Upper lobe of right lung (tissue), 1 donor: ENCODE measurements around the gene EIF3J. TPM values are rescaled to one million over a fixed set of nuclear protein-coding genes. Genes with fewer than 3 reads are reported as not detected.

ENCODE experiments used
- ATAC-seq: fragments of 200-7000 bp; cut with Tn5 transposase; one replicate; pipeline ENCODE4 v1.9.1; 2020; ENCODE audit warnings: mild to moderate bottlenecking, moderate library complexity
- DNase-seq: peaks from one replicate; pipeline ENCODE4 v3.0.0-alpha.2; 2020
- H3K27ac ChIP-seq: fragments of 200-600 bp; one replicate; pipeline ENCODE4 v1.8.0; 2022
- H3K27me3 ChIP-seq: fragments of 200-600 bp; one replicate; pipeline ENCODE4 v1.8.0; 2022; ENCODE audit warnings: mild to moderate bottlenecking
- H3K36me3 ChIP-seq: fragments of 200-600 bp; one replicate; pipeline ENCODE4 v1.8.0; 2022
- H3K4me1 ChIP-seq: fragments of 200-600 bp; one replicate; pipeline ENCODE4 v1.8.0; 2022
- H3K4me3 ChIP-seq: fragments of 200-600 bp; one replicate; pipeline ENCODE4 v1.8.0; 2022; ENCODE audit warnings: mild to moderate bottlenecking
- H3K9me3 ChIP-seq: fragments of 200-600 bp; one replicate; pipeline ENCODE4 v1.8.0; 2022
- CTCF ChIP-seq: fragments of 200-600 bp; IDR thresholded peaks from one replicate; pipeline ENCODE4 v1.8.0; 2022; ENCODE audit warnings: antibody characterized with exemption
- intact Hi-C: fragments of 100-400 bp; cut with DNase I; formaldehyde crosslinking; loops from one replicate; pipeline ENCODE4 v1.11.0; 2022
- long read RNA-seq: library from polyadenylated mRNA; unstranded; transcript quantifications from one replicate; pipeline ENCODE4 v2.0.0, GENCODE V29; 2021
- total RNA-seq: library from RNA; stranded (reverse); fragmentation: NEBNext Ultra II Directional; extraction: Animal tissue kit (Norgen Biotek cat#: 25700); gene quantifications from one replicate; pipeline ENCODE4 v1.2.1, GENCODE V29; 2021
- donor health status: DM: no; HTN: yes; CAD: no; lungs with severe emphysema.

EIF3J gene
- total RNA-seq = 52.9 TPM
- long read RNA-seq, transcript EIF3J-201 (8 exons, 2,569 nt) = major isoform, 55 of 69 reads
- long read RNA-seq, partial matches to known transcripts = 9 of 69 reads
- long read RNA-seq, other reads (novel, unspliced or antisense) = 4 of 69 reads

GRCh38 chr15:44536962-44537734, at the start of gene EIF3J:
TSS of gene EIF3J (plus strand) at chr15:44537147. CDS start at chr15:44537195, 48 bp downstream.
- TF ChIP-seq CTCF = no peak
- peaks cover 13% of the 10 kb centered on the region for H3K36me3 ChIP-seq
- H3K9me3 ChIP-seq = no peaks in the 10 kb centered on the region
- H3K27ac ChIP-seq = peak within 1 kb of the TSS; percentile 97
- H3K27me3 ChIP-seq = no peaks in the 10 kb centered on the region
- H3K4me3 ChIP-seq = peak within 1 kb of the TSS; percentile 96
- peaks cover 33% of the 10 kb centered on the region for H3K4me1 ChIP-seq
- intact Hi-C loops = no loop called here
- ATAC-seq (peak; percentile 94), DNase-seq (peak; percentile 97)

GRCh38 chr15:44489464-44489863, 47.5 kb upstream of the EIF3J start:
- Histone ChIP-seq H3K4me1 (no peaks in the 10 kb centered on the region), H3K27ac (no peak overlapping the region), H3K4me3 (no peak overlapping the region), H3K27me3 (no peaks in the 10 kb centered on the region), H3K36me3 (peaks cover 86% of the 10 kb centered on the region), H3K9me3 (no peaks in the 10 kb centered on the region)
- no peak for TF ChIP-seq CTCF
- intact Hi-C loops = no loop called here
- ATAC-seq (no peak), DNase-seq (no peak)

GRCh38 chr15:44490622-44491021, 46.3 kb upstream of the EIF3J start:
- H3K27me3 ChIP-seq = no peaks in the 10 kb centered on the region
- no peak for TF ChIP-seq CTCF
- H3K4me3 ChIP-seq = no peak overlapping the region
- no peak overlapping the region for H3K27ac ChIP-seq
- no peaks in the 10 kb centered on the region for H3K9me3 ChIP-seq
- H3K4me1 ChIP-seq = no peaks in the 10 kb centered on the region
- ATAC-seq = no peak
- H3K36me3 ChIP-seq = peaks cover 85% of the 10 kb centered on the region
- intact Hi-C loops = no loop called here
- no peak for DNase-seq

- no peak for ATAC-seq
- no peaks in the 10 kb centered on the region for H3K9me3 ChIP-seq
- intact Hi-C loops = no loop called here
- no peak for DNase-seq
- H3K4me1 ChIP-seq = no peaks in the 10 kb centered on the region
- H3K27me3 ChIP-seq = no peaks in the 10 kb centered on the region
- no peak for TF ChIP-seq CTCF
- H3K27ac ChIP-seq = no peak overlapping the region
- peaks cover 85% of the 10 kb centered on the region for H3K36me3 ChIP-seq
- H3K4me3 ChIP-seq = no peak overlapping the region
These were observed 44.9 kb upstream of the EIF3J start for GRCh38 chr15:44492040-44492439.

GRCh38 chr15:44492672-44493071, 44.3 kb upstream of the EIF3J start:
- DNase-seq (no peak), ATAC-seq (no peak)
- Histone ChIP-seq H3K36me3 (peaks cover 85% of the 10 kb centered on the region), H3K4me1 (no peaks in the 10 kb centered on the region), H3K27me3 (no peaks in the 10 kb centered on the region), H3K27ac (no peak overlapping the region), H3K4me3 (no peak overlapping the region), H3K9me3 (no peaks in the 10 kb centered on the region)
- no peak for TF ChIP-seq CTCF
- intact Hi-C loops = no loop called here
